HG03108 (cell line): ENCODE measurements around the gene HHAT.
A peak's percentile ranks its signal among the peaks of the same experiment; 100 is the strongest.

Experiments used
- ATAC-seq: cut with Tn5 transposase; IDR thresholded peaks from one replicate; pipeline ENCODE4 v1.9.1; 2021; ENCODE audit warnings: moderate library complexity; ENCODE audit not compliant: unreplicated experiment

The HHAT gene

GRCh38 chr1:210313046-210313595, 15.6 kb upstream of the HHAT start:
- ATAC-seq = no peak

- ATAC-seq = no peak
These were observed 14.8 kb upstream of the HHAT start for GRCh38 chr1:210313921-210314320.

GRCh38 chr1:210315529-210315928, 13.2 kb upstream of the HHAT start:
- no peak for ATAC-seq

- ATAC-seq = no peak
These were observed 7.6 kb upstream of the HHAT start for GRCh38 chr1:210321131-210321530.

GRCh38 chr1:210321552-210321951, 7.2 kb upstream of the HHAT start:
- ATAC-seq = no peak

- ATAC-seq = no peak
These were observed 4.7 kb upstream of the HHAT start for GRCh38 chr1:210323957-210324356.

GRCh38 chr1:210325026-210325670, 3.6 kb upstream of the HHAT start:
- ATAC-seq = no peak

- ATAC-seq = no peak
These were observed 513 bp upstream of the HHAT start for GRCh38 chr1:210328032-210328745.

GRCh38 chr1:210330279-210330866, 1.7 kb downstream of the HHAT start:
- no peak for ATAC-seq

GRCh38 chr1:210332233-210332632, 3.5 kb downstream of the HHAT start:
- no peak for ATAC-seq

GRCh38 chr1:210332719-210333398, 4.2 kb downstream of the HHAT start:
- peak; percentile 78 for ATAC-seq

GRCh38 chr1:210335001-210335400, 6.3 kb downstream of the HHAT start:
- ATAC-seq = no peak

- no peak for ATAC-seq
These were observed 7.7 kb downstream of the HHAT start for GRCh38 chr1:210336362-210336761.

GRCh38 chr1:210339500-210339899, 10.8 kb downstream of the HHAT start:
- no peak for ATAC-seq

- no peak for ATAC-seq
These were observed 11.6 kb downstream of the HHAT start for GRCh38 chr1:210340311-210340710.

GRCh38 chr1:210340841-210341240, 12.1 kb downstream of the HHAT start:
- ATAC-seq = no peak

GRCh38 chr1:210342986-210343780, 14.5 kb downstream of the HHAT start:
- peak; percentile 57 for ATAC-seq

- ATAC-seq = no peak
These were observed 16.0 kb downstream of the HHAT start for GRCh38 chr1:210344706-210345105.

GRCh38 chr1:210347112-210347511, 18.4 kb downstream of the HHAT start:
- no peak for ATAC-seq

GRCh38 chr1:210351496-210351895, 22.8 kb downstream of the HHAT start:
- ATAC-seq = no peak

- no peak for ATAC-seq
These were observed 23.9 kb downstream of the HHAT start for GRCh38 chr1:210352575-210352974.
